Smooth muscle cell of the umbilical artery (primary cell): ENCODE results near the gene ZNF385C. TPM values are rescaled to one million over a fixed set of nuclear protein-coding genes. Genes with fewer than 3 reads are reported as not detected.

Experiments
- total RNA-seq: library from RNA; depleted of rRNA; stranded (reverse); fragments of >200 nt; gene quantifications from 2 replicates; pipeline ENCODE4 v1.2.3, GENCODE V29; 2014

The ZNF385C gene, protein sequence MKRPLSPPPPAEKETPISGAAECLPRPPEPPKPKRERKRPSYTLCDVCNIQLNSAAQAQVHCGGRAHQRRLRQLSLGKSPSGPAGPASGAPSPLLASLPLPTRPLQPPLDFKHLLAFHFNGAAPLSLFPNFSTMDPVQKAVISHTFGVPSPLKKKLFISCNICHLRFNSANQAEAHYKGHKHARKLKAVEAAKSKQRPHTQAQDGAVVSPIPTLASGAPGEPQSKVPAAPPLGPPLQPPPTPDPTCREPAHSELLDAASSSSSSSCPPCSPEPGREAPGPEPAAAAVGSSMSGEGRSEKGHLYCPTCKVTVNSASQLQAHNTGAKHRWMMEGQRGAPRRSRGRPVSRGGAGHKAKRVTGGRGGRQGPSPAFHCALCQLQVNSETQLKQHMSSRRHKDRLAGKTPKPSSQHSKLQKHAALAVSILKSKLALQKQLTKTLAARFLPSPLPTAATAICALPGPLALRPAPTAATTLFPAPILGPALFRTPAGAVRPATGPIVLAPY
- total RNA-seq = not detected in 2 replicates

DNA sequence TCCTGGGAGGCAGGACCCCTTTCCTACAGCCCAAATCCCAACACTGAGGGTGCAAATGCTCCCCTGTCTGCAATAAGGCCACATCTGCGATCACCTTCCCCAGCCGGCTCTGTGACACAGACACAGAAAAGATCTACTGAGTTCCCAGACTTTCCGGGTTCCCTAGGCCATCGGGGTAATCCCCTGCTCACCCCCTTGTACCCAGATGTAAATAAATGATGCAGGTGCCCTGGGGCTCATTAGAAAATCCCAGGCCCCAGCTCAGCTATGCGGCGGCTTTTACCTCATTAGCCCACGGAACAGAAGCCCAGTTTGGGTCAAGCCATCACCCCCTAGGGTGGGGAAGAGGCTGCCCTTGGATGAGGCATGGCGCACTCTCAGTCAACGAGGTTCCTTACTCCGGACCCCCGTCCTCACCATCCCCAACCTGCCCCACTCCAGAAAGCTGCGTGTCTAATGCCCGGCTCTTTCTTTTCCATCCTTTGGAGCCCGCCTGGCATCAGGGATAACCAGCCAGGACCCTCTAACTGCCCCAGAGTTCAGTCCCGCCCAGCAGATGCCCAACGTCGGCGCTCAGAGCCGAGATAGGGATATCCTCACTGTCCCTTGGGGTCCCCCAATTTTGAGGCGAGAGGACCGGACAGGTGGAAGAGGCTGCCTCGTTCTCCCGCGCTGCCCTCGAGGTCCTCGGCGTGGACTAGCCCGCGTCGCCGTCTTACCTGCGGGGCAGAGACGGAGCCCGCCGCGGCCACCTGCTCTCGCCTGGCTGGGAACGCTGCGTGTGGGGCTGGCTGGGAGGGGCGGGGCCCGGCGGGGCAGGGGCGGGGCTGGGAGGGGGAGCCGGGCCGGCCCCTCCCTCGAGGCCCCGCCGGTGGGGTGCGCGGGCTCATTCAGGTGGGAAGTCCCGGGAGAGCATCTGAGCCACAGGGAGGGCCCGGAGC lies at the start of gene ZNF385C:
TSS of gene ZNF385C (minus strand) at position 783 of the 941 bp plus-strand sequence. CDS start 35,417 bp downstream, outside the sequence.

GRCh38 chr17:42122371-42123303 lies 24.4 kb upstream of the ZNF385C start, which contains the start of gene HSPB9:
TSS of gene HSPB9 (plus strand) at chr17:42122804. CDS start at chr17:42122851, 47 bp downstream.

DNA sequence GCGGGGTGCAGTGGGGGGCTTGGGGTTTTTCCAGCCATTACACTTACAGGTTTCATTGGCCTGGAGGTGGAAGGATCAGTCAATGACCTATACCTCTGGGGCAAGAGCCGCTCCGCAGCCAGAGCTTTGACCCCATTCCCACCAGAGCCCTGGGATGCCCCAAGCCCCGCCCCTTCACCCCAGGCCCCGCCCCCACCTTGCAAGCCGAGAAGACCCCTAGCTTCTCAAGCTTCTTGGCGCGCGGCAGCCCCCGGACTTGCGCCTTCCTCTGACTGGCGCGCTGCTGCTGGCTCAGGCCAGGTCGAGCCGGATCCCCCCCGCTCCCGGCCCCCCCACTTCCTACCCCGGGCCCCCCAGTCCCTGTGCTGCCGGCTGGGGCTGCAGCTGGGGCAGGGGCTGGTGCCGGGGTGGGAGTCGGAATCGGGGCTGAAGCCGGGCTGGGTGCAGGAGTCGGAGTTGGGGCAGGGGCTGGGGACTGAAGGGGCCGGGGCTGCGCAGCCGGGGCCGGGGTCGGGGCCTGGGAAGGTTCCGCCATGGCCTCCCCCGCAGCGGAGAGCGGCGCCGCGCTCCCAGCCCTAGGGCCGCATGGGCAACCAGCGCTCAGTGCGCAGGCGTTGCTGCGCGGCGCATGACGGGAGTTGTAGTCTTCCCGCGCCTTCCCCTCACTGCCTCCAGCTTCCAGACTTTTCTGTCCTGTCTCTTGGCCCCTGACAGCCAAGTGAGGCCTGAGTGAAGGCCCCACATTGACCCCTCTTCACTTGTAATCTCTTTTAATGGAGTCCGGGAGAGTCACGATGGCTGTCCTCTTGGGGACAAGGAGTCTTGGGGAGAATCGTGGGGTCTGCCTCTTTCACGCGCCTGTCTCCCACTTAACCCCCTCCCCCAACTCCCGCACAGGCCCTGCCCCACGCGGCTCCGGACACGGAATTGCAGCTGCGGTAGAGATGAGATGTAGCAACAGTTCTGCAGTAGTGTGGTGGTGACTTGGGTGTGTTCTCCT lies 22.8 kb upstream of the ZNF385C start, which contains the start of gene KAT2A:
TSS of gene KAT2A (minus strand) at position 598 of the 1,000 bp plus-strand sequence. CDS start at position 535, 63 bp downstream.

DNA sequence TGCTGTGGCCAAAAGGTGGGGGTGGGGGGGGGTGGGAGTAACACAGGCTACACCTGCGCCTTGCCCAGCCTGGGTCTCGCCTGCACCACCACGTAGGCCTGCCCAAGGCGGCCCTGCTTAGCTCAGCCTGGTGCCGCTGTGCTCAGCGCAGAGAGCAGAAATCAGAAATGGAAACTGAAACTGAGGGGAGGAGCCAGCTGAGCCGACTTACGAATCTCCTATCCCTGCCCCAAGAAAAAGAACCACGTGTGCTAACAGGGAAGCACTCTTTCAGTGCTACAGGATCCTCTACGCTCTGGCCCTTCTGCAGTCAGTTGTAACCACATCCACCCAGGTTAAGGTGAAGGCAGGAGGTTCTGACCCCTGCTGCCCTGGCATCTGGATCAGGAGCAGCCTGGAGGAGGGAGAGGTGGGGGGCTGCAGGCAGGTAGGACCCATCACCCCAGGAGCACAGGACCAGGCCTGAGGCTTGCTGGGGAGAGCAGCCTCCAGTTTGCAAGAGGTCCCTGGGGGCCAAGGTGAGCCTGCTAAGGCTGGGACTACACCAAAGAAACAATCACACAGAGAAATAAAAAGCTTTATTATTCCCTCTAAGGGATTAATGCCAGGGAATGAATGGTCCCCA lies 14.4 kb upstream of the ZNF385C start, which contains the start of gene DHX58:
TSS of gene DHX58 (minus strand) at position 163 of the 625 bp plus-strand sequence. CDS start 822 bp downstream, outside the sequence.

DNA sequence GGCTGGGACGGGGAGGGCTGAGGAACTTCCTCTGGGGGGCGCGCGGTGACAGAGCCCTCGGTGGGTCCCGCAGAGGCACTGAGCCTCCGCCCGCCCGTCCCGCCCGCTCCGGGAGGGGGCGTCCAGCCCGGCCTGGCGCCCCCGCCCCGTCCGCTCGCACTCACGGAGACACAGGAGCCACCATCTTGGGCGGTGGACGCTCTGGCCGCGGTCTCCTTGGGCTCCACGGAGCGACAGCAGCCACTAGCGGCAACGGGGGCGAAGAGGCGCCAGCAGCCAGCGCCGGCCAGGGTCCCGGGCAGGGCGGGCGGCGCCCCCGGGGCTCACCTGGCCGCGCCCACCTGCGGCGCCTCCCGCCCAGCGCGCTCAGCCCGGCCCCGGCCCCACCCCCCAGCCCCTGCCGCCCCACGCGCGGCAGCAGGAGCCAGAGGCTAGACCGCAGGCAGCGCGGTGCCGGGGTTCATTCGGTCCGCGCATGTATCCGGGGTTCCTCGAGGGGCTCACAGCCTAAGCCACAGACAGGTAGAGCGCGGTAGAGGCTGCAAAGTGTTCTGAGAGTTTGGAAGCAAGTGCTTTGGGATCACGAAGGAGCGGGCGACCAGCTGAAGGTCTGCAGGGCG lies 47.8 kb downstream of the ZNF385C start, which contains the start of gene C17orf113:
TSS of gene C17orf113 (minus strand) at position 209 of the 620 bp plus-strand sequence. CDS start 7,225 bp downstream, outside the sequence.

DNA sequence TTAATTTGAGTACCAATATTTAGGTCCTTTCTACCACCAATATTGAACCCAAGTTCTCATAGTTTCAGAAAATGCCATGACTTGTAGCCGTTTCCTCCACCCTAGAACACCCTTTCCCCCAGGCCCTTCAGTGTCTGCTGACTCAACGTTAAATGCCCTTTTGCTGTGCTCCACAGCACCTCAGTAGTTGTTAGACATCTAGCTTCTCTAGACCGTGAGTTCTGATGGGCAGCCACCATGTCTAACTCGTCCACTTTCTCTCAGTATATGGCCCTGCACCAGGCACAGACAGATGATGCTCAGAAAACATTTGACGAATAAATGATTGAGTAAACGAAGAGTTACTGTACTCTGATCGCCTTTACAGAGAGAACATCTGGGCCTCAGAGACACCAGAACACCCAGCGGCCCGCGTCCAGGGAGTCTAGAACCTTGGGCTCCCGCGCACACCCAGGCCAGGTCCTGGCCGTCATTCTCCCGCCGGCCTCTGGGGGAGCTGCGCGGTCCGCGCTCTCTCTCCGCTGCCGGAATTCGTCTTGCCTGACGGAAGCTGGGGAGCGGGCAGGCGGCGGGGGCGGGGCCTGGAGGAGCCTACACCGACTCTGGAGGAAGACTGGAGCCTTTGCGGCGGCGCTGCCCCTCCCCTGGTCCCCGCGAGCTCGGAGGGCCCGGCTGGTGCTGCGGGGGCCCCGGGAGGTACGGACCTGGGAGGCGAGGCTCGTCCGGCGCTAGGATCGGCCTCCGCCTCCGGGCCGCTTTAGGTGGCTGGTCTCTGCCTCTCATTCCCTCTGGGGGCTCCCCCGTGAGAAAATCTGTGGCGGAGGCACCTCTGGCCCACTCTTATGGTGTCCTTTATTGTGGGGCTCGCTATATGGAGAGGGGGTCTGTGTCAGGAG lies 78.5 kb downstream of the ZNF385C start, which contains the start of gene NKIRAS2:
TSS of gene NKIRAS2 (plus strand) at position 582 of the 896 bp plus-strand sequence. CDS start 1,488 bp downstream, outside the sequence.

DNA sequence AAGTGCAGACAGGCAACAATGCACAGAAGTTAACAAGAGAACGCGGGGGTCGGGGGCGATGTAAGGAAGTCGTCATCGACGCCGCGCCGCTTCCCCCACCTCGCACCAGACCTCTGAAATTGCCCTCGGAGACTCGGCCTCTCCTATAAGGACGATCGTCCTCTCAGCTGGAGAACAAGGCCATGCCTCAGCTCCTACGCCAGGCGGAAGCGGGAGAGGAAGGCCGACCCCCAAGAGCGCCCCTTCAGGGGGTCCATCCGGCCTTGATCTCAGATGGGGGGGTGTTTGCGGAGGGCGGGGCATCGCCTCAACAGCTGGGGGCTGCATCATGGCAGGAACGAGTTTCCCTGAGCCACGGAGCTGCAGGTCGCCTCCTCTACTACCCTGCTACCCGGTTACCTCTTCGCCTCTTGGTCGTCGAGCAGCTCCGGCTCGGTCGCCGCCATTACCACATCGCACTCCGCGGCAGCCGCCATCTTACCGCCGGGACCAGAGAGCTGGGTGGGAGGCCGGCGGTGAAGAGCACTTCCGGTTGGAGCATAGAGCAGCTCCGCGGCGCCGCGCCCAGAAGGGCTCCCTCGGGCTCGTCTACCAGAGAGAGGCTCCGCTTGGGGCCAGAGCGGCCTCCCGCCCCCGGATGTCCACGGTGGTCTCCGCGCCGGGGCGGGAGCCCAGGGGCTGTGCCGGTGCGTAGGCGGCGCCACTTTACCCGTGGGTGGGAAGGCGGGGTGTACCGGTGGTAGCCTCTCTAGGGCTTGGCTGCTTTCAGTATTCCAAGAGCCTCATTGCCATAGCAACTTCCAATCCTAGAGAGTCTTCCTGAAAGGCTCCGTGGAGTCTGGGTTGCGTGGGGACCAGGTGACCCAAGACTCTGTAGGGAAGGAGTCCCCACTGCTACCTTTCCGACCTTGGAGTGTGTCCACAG lies 81.1 kb downstream of the ZNF385C start, which contains the start of gene DNAJC7:
TSS of gene DNAJC7 (minus strand) at position 499 of the 925 bp plus-strand sequence. CDS start at position 476, 23 bp downstream.

Other genes starting within 250 kb of the ZNF385C start
- 30.0 and 32.6 TPM in 2 replicates for gene KLHL11, start 233.1 kb downstream of the ZNF385C start, total RNA-seq
- 379 and 587 TPM in 2 replicates for gene ACLY, start 179.5 kb downstream of the ZNF385C start, total RNA-seq
- 0.30 and 0.37 TPM in 2 replicates for gene ODAD4, start 167.9 kb downstream of the ZNF385C start, total RNA-seq
- gene CNP, start 131.7 kb downstream of the ZNF385C start, total RNA-seq = 37.7 and 51.1 TPM in 2 replicates
- gene DNAJC7, start 81.0 kb downstream of the ZNF385C start, total RNA-seq = 65.3 and 71.3 TPM in 2 replicates
- 20.8 and 29.6 TPM in 2 replicates for gene NKIRAS2, start 78.4 kb downstream of the ZNF385C start, total RNA-seq
- gene C17orf113, start 47.9 kb downstream of the ZNF385C start, total RNA-seq = under 0.01 and 0.09 TPM in 2 replicates
- 6.8 and 10.3 TPM in 2 replicates for gene DHX58, start 14.2 kb upstream of the ZNF385C start, total RNA-seq
- gene KAT2A, start 22.9 kb upstream of the ZNF385C start, total RNA-seq = 10.7 and 16.7 TPM in 2 replicates
- gene HSPB9, start 24.3 kb upstream of the ZNF385C start, total RNA-seq = 0.14 TPM in 1 of 2 replicates, not detected in the other
- 63.0 and 86.9 TPM in 2 replicates for gene RAB5C, start 56.5 kb upstream of the ZNF385C start, total RNA-seq
- gene KCNH4, start 82.7 kb upstream of the ZNF385C start, total RNA-seq = not detected in 2 replicates
- not detected in 2 replicates for gene HCRT, start 87.0 kb upstream of the ZNF385C start, total RNA-seq
- gene GHDC, start 96.0 kb upstream of the ZNF385C start, total RNA-seq = 7.0 and 9.2 TPM in 2 replicates
- 27.3 and 29.7 TPM in 2 replicates for gene STAT5B, start 177.9 kb upstream of the ZNF385C start, total RNA-seq
- gene STAT5A, start 190.0 kb upstream of the ZNF385C start, total RNA-seq = 4.9 and 19.0 TPM in 2 replicates